Measurements from ENCODE around the gene POLR2C. TPM values are rescaled to one million over a fixed set of nuclear protein-coding genes. Genes with fewer than 3 reads are reported as not detected.
A peak's percentile ranks its signal among the peaks of the same experiment; 100 is the strongest.

POLR2C gene
- total and polyA plus RNA-seq, 2 of the 13 experiments (the other 11 are each of a cell fraction or from before 2014, with no cell fraction given): 104 to 216 TPM

DNA sequence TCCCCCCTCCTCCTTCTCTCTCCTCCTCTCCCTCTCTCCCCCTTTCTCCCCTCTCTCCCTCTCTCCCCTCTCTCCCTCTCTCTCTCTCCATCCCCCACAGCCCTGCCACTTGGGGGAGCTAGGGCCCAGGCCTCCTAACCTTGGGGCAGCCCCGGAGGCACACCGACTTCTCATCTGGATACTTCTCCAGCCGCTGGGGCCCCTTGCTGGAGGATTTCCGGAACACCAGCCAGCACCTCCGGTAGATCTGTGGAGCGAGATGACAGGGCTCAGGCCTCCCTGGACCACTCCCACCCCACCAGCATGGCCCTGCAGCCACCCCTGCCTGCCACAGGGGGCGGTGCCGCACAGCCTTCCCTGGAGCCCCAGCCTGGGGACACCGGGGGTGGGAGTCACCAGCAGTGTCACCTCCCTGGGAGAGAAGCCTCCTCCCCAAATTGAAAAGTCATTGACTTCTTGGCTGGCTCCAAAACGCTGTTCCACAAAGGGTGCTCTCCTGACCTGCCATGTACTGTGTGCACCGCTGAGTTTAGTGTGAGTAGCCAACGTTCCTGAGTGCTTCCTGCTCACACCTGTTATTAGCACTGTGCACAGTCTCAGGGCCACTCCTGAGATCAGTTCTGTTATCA, 13.3 kb downstream of the POLR2C start (continued):
- TF ChIP-seq ZNF660 (CRISPR knock-in tag; IDR thresholded peaks at IDR 0.05; ENCODE audit: borderline replicate concordance, low read depth) (no peak), ZNF510 (CRISPR knock-in tag; IDR thresholded peaks at IDR 0.05; ENCODE audit: low read depth) (no peak), ZFP62 (CRISPR knock-in tag; IDR thresholded peaks at IDR 0.05) (no peak), CAMTA2 (CRISPR knock-in tag; IDR thresholded peaks at IDR 0.05; ENCODE audit: borderline replicate concordance) (no peak), MYC (CRISPR knock-in tag; IDR thresholded peaks at IDR 0.05; ENCODE audit: borderline replicate concordance) (0 out of 2 replicates have a peak, but pooled peaks have one; percentile 21), ZNF326 (CRISPR knock-in tag; IDR thresholded peaks at IDR 0.05; ENCODE audit: borderline replicate concordance) (no peak), FOXJ3 (CRISPR knock-in tag; IDR thresholded peaks at IDR 0.05; ENCODE audit: borderline replicate concordance) (no peak), PTBP1 (IDR thresholded peaks at IDR 0.05; ENCODE audit: low read depth, low read length, poor library complexity, severe bottlenecking) (no peak), ZNF367 (CRISPR knock-in tag; IDR thresholded peaks at IDR 0.05; ENCODE audit: borderline replicate concordance) (no peak), TARDBP (CRISPR knock-in tag; IDR thresholded peaks at IDR 0.05) (peak; percentile 50; the same call in 1 of the 2 replicates), HOXA7 (CRISPR knock-in tag; IDR thresholded peaks at IDR 0.05) (no peak), SIN3A (IDR thresholded peaks at IDR 0.05; ENCODE audit: borderline replicate concordance, low read depth, low read length) (no peak), ZNF615 (CRISPR knock-in tag; IDR thresholded peaks at IDR 0.05; ENCODE audit: borderline replicate concordance) (no peak)
- TF ChIP-seq, protein P1, sequence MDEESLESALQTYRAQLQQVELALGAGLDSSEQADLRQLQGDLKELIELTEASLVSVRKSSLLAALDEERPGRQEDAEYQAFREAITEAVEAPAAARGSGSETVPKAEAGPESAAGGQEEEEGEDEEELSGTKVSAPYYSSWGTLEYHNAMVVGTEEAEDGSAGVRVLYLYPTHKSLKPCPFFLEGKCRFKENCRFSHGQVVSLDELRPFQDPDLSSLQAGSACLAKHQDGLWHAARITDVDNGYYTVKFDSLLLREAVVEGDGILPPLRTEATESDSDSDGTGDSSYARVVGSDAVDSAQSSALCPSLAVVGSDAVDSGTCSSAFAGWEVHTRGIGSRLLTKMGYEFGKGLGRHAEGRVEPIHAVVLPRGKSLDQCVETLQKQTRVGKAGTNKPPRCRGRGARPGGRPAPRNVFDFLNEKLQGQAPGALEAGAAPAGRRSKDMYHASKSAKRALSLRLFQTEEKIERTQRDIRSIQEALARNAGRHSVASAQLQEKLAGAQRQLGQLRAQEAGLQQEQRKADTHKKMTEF (CRISPR knock-in tag; IDR thresholded peaks at IDR 0.05): 0 out of 2 replicates have a peak, but pooled peaks have one; percentile 19
- TF ChIP-seq, protein P2, sequence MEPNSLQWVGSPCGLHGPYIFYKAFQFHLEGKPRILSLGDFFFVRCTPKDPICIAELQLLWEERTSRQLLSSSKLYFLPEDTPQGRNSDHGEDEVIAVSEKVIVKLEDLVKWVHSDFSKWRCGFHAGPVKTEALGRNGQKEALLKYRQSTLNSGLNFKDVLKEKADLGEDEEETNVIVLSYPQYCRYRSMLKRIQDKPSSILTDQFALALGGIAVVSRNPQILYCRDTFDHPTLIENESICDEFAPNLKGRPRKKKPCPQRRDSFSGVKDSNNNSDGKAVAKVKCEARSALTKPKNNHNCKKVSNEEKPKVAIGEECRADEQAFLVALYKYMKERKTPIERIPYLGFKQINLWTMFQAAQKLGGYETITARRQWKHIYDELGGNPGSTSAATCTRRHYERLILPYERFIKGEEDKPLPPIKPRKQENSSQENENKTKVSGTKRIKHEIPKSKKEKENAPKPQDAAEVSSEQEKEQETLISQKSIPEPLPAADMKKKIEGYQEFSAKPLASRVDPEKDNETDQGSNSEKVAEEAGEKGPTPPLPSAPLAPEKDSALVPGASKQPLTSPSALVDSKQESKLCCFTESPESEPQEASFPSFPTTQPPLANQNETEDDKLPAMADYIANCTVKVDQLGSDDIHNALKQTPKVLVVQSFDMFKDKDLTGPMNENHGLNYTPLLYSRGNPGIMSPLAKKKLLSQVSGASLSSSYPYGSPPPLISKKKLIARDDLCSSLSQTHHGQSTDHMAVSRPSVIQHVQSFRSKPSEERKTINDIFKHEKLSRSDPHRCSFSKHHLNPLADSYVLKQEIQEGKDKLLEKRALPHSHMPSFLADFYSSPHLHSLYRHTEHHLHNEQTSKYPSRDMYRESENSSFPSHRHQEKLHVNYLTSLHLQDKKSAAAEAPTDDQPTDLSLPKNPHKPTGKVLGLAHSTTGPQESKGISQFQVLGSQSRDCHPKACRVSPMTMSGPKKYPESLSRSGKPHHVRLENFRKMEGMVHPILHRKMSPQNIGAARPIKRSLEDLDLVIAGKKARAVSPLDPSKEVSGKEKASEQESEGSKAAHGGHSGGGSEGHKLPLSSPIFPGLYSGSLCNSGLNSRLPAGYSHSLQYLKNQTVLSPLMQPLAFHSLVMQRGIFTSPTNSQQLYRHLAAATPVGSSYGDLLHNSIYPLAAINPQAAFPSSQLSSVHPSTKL (CRISPR knock-in tag; IDR thresholded peaks at IDR 0.05): 0 out of 2 replicates have a peak, but pooled peaks have one; percentile 17
- TF ChIP-seq, protein P3, sequence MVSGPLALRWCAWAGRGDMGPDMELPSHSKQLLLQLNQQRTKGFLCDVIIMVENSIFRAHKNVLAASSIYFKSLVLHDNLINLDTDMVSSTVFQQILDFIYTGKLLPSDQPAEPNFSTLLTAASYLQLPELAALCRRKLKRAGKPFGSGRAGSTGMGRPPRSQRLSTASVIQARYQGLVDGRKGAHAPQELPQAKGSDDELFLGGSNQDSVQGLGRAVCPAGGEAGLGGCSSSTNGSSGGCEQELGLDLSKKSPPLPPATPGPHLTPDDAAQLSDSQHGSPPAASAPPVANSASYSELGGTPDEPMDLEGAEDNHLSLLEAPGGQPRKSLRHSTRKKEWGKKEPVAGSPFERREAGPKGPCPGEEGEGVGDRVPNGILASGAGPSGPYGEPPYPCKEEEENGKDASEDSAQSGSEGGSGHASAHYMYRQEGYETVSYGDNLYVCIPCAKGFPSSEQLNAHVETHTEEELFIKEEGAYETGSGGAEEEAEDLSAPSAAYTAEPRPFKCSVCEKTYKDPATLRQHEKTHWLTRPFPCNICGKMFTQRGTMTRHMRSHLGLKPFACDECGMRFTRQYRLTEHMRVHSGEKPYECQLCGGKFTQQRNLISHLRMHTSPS (CRISPR knock-in tag; IDR thresholded peaks at IDR 0.05; ENCODE audit: low read depth): no peak
- TF ChIP-seq, protein P4, sequence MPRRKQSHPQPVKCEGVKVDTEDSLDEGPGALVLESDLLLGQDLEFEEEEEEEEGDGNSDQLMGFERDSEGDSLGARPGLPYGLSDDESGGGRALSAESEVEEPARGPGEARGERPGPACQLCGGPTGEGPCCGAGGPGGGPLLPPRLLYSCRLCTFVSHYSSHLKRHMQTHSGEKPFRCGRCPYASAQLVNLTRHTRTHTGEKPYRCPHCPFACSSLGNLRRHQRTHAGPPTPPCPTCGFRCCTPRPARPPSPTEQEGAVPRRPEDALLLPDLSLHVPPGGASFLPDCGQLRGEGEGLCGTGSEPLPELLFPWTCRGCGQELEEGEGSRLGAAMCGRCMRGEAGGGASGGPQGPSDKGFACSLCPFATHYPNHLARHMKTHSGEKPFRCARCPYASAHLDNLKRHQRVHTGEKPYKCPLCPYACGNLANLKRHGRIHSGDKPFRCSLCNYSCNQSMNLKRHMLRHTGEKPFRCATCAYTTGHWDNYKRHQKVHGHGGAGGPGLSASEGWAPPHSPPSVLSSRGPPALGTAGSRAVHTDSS (CRISPR knock-in tag; conservative IDR thresholded peaks at IDR 0.05): no peak
- TF ChIP-seq, protein P5, sequence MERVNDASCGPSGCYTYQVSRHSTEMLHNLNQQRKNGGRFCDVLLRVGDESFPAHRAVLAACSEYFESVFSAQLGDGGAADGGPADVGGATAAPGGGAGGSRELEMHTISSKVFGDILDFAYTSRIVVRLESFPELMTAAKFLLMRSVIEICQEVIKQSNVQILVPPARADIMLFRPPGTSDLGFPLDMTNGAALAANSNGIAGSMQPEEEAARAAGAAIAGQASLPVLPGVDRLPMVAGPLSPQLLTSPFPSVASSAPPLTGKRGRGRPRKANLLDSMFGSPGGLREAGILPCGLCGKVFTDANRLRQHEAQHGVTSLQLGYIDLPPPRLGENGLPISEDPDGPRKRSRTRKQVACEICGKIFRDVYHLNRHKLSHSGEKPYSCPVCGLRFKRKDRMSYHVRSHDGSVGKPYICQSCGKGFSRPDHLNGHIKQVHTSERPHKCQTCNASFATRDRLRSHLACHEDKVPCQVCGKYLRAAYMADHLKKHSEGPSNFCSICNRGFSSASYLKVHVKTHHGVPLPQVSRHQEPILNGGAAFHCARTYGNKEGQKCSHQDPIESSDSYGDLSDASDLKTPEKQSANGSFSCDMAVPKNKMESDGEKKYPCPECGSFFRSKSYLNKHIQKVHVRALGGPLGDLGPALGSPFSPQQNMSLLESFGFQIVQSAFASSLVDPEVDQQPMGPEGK (CRISPR knock-in tag; IDR thresholded peaks at IDR 0.05): peak; percentile 90
